ENCODE results near the gene MORN1.
"Not testable (repeated sequence)": the region's sequence is repeated elsewhere in the genome, so short reads cannot be mapped to it uniquely, and the experiment has no call there.

Gene MORN1

DNA sequence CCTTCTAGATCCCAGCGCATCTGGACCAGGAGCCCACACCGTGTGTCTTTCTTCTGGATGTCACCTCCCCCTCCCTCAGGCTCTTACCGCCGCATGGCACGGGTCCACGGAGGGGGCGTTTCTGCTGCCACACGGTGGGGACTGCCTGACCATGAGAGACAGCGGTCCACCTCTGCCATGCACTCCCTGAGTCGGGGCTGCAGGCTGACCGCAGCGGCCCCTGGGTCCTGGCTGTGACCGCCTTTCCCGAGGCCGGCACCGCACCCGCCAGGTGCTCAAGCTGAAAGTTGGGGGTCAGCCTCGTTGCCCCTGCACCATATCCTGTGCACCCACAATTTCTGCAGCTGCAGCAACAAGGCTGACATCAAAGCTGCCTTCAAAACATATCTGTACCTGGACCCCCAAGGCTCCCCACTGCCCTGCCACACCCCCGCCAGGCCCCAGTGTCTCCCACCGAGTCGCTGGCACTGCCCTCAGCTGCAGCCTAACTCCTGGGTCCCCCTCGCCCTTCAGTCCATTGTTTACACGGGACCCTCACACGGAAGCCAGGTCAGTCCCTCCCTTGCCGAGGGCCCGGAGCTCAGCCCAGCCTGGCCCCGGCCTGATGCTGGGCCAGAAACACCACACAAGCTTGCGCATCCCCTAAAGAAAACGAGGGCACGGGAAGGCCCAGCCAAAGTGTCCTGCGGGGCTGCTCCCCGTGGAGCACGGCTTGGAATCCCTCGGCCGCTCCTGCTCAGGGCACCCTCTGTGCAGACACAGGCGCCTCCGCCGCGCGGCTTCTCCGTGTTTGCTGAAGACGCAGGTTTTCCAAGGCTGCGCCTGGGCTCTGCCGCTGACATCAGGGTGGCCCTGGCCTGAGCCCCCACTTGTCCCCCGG is 51.9 kb downstream of the MORN1 start:
- no peak for DNase-seq (ENCODE audit: low read depth)

DNA sequence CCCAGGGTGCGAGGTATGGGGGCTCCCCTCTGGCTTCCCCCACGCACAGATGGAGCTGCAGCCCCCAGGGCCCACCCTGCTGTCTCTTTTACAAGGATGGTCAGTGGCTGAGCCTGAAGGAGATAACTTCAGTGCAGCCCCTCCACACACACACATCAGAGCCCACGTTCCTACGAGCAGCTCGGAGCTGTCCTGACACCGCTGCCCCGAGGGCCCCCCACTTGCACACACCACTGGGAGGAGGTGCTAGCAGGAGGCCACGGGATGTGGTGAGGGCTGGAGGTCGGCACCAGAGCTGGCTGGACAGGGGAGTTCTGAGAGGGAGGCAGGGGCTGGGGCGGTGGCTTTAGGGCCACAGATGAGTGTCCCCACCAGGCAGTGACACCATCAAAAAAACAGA is 53.9 kb downstream of the MORN1 start:
- no peak for DNase-seq (ENCODE audit: low read depth)

DNA sequence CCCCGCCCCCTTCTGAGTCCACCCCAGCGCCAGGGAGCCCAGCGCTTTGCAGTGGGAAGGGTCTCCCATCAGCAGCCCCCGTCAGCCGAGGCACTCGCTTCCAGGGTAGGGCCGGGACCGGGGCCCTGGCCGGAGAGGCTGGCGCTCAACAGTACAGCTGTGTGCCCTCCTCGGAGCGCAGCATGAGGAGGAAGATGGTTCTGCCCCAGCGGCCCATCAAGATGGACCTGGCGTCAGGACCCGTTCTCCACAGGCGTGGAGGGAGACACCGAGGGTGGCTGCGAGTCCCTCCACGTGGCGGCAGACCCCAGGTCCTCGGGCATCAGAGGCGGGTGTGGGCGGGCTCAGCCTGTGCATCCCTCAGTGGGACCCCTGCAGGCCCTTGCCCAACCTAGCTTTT is 54.3 kb downstream of the MORN1 start:
- no peak for DNase-seq (ENCODE audit: low read depth)

DNA sequence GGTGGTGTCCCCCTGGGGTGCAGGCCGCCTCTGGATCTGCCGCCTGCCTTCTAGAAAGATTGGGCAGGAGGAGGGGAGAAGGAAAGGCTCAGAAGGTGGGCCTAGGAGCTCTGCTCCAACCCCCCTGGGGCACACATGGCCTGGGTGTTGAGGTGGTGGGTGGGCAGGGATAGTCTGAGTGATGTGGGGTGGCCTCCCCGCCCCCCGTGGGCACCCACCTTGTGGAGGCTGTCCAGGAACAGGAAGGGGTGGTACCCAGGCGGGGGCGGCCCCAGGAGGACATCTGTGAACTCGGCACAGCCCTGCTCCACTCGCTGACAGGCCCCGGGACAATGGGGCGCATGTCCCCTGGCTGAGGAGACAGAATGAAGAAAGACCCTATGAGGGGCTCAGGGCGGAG is 54.9 kb downstream of the MORN1 start:
- DNase-seq (ENCODE audit: low read depth), result no peak

DNA sequence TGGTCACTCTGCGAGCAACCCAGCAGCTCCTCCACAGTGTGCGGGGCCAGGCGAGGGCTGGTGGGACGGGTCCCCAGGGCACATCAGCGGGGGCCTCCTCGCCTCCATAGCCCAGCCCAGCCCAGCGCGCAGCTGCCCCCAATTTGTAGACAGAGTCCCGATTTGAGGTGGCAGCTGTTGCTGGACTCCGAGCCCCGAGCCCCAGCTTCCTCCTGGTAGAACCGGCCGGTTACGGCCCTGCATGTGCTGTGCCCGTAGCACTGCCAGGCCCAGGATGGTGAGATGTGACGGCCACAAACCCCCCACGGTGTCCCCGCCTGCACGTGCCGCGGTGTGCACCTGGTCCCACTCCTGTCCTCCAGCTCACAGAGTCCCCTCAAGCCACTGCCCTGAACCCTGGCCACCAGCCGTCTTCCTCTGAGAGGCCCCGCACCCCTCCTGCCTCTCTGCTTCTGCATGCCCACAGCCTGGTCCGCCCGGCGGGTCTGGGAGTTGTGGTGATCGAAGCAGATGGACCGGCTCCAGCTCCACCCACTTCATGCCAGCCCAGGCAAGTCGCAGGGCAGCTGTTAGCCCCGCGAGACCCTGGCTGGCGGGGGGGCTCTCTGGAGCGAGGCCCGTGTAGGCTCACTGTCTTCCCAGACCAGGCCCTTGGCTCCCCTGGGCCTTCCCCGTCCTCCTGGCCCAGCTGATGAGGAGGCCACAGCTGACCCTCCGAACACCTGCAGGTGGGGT is 55.5 kb downstream of the MORN1 start:
- no peak for DNase-seq (ENCODE audit: low read depth)

DNA sequence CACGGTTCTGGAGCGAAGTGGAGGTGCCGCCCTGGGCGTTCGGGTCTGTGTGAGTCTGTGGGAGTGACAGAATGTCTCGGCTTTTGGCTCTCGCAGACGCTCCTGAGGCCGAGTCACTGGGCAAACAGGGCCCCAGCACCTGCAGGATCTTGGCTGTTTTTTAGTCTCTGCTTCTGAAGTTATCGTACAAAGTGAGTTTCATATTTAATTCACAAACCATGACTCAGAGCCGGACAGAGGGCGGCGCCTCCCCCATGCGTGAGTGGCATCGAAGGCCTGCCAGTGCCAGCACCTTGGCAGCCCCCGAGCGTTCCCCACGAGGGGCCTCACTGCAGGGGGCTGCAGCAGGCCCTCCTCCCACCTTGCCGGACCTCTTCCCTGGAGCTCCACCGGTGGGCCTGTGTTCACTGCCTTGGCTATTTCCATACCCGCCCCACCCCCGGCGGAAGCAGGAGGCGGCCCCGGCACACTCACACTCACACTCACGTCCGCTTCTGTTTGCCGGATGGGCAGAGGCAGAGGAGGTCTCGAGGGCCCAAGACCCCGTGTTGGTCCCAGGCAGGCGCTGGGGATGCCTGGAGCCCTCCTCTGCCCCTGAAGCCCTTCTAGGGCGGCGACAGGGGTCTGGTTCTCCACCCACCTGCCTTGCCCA is 56.3 kb downstream of the MORN1 start:
- peak; percentile 47 for DNase-seq (ENCODE audit: low read depth)

DNA sequence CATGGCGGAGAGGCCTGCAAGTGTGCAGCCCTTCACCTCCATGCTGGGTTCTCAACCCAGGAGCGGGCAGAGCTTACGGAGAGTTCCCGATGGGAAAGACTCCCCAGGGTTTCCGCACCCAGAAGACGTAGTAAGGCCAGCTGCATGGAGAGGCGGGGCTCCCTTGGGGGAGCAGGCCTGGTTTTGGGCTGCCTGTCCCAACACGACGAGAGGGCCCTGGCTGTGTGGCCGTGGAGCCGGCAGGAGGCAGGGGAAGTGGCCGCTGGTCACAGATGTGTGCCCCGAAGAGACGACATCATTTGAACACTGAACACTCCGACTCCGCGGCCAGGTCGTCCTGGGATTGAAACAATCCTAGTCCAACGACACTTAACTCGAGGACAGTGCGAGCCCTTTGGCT is 57.0 kb downstream of the MORN1 start:
- no peak for DNase-seq (ENCODE audit: low read depth)

DNA sequence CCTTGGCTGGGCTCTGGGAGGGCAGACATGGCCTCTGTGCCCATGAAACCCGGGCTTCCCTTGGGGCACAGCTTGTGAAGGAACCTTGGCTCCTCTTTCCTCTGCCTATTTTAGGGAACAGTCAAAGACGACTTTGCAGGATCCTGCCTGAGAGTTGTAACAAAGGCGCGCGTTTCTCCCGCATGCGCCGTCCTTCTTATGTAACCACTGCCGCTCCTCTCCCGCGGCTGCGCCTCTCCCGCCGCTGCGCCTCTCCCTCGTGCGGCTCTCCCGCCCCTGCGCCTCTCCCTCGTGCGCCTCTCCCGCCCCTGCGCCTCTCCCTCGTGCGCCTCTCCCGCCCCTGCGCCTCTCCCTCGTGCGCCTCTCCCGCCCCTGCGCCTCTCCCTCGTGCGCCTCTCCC is 59.8 kb downstream of the MORN1 start:
- not testable (repeated sequence) for DNase-seq (ENCODE audit: low read depth)

DNA sequence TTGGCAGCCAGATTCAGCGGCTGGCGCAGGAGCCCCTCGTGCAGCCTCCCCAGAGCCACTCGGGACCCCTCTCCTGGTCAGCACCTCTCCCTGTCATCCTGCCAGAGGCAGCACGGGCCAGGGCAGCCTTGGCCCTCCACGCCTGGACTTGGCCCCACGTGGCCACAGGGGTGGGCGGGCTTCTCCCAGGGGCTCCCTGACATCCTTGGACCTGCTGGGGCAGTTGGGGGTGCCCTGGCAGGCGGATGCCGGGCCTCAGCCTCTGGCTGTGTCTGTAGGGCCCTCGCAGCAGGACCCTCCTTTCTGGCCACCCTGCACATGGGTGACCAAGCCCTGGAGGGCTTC is 60.2 kb downstream of the MORN1 start:
- no peak for DNase-seq (ENCODE audit: low read depth)

DNA sequence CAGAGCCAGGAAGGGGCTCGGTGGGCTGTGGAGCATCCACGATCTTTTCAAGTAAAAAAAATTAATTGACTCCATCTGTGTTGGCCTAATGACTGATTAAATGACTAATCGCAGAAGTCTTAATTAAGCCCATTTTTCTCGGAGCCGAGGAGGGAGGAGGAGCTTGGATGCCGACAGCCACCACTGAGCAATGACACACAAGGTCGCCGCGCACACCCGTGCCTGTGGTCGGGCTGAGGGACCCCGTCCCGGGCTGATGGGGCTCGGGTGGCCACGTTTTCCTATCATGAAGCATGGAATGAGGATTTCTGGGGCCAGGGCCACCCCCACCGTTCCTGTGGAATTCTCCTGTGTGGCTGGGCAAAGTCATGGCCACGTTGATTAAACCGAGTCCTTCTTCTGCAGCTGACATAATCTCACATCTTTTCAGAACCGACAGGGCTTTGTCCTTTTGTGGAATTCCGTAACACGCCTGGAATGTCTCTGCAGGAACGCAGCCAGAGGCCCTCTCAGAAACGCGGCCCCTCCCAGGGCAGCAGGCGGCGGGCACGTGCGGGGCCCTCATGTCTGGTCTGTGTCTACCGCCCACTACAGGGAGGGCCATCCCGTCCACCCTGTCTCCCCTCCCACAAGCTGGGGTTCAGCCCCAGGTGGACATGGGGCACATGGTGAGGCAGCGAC is 60.7 kb downstream of the MORN1 start:
- DNase-seq (ENCODE audit: low read depth), result peak; percentile 84

DNA sequence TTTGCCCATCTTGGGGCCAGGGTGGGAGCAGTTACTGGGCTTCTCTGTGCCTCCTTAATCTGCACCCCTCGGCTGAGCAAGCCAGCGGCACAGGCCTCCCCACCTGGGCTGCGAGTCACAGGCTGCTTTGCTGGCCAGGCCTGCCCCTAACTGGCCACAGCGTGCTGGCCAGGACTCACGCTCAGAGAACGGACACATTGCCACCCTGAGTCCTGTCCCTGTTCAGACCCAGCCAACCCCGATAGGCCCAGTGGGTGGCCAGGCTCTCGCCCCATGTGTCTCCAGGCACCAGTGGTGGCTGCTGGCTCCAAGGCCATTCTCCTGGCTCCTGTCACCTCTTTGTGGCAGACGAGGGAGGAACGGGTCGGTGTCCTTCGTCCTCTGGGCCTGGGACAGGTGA is 61.3 kb downstream of the MORN1 start:
- no peak for DNase-seq (ENCODE audit: low read depth)

DNA sequence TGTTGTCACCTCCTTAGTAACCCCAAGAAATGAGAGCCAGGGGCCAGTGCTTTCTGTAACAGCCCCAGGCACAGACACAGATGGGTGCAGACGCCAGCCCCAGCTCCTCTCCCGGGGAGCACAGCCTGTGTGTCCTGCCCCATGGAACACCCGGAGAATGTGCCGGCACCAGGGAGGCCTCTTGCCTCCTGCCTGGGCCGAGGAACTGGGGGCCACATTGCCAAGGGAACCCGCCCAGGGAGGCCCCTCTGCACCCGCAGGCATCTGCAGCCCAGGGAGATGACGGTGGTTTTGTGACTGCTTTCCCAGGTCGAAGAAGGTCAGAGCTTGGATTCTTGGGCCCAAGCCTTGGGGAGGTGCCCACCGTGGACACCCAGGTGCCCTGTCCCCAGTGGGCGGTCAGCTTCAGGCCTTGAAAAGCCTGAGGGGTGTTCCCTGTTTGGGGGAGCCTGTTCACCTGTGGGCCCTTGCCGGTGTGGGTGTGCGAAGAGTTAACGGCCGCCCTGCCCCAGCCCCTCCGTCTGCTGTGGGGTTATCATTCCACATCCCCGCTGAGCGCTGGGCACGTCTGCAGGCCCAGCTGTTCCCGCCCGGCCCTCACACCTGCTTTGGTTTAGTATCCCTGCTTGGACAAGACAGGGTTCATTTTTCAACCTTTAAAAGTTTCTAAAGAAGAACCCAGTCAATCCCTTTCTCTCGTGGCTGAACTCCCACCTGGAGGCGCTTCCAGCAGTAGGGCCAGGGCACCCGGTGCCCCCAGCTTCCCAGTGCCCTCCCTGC is 62.5 kb downstream of the MORN1 start:
- DNase-seq (ENCODE audit: low read depth), result no peak

DNA sequence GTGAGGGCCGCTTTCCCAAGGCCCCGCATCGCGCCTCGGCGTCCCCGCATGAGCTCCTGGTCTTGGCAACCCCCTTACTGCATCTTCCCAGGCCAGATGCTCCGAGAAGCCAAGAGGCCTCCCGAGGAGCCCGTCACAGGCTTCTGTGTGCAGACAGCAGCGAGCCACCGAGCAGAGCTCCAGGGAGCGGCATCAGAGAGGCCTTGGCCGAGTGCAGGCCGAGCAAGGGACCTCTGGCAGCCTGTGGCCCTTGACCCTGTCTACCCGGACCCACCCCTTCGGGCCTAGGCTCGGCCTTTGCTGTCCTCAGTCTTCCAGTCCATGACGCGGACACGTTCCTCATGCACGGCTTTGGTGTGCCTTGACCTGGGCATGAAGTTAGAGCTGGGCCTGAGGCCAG is 63.5 kb downstream of the MORN1 start:
- DNase-seq (ENCODE audit: low read depth), result no peak

DNA sequence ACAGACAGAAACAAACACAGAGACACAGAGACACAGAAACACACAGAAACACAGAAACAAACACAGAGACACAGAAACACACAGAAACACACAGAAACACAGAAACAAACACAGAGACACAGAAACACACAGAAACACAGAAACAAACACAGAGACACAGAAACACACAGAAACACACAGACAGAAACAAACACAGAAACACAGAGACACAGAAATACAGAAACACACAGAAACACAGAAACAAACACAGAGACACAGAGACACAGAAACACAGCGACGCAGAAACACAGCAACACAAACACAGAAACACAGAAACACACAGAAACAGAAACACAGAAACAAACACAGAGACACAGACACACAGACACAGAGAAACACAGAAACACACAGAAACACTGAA is 64.2 kb downstream of the MORN1 start:
- DNase-seq (ENCODE audit: low read depth), result not testable (repeated sequence)

DNA sequence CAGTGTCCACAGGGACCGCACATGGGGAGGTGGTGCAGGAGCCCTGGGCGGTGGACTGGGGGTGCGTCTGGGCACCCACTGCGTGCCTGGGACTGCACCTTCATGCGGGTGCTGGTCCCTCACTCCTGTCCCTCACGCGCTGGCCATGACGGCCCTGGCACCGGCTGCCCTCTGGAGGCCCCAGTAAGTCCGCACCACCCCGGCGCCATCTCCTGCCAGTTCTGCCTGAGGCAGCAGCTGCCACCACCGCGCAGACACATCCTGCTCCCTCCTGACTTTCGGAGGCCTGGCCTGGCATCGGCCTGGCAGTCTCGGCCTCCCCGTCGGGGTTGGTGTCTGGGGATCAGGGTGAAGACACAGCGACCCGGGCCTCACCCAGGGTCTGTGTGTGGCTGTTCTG is 64.8 kb downstream of the MORN1 start:
- DNase-seq (ENCODE audit: low read depth), result no peak

DNA sequence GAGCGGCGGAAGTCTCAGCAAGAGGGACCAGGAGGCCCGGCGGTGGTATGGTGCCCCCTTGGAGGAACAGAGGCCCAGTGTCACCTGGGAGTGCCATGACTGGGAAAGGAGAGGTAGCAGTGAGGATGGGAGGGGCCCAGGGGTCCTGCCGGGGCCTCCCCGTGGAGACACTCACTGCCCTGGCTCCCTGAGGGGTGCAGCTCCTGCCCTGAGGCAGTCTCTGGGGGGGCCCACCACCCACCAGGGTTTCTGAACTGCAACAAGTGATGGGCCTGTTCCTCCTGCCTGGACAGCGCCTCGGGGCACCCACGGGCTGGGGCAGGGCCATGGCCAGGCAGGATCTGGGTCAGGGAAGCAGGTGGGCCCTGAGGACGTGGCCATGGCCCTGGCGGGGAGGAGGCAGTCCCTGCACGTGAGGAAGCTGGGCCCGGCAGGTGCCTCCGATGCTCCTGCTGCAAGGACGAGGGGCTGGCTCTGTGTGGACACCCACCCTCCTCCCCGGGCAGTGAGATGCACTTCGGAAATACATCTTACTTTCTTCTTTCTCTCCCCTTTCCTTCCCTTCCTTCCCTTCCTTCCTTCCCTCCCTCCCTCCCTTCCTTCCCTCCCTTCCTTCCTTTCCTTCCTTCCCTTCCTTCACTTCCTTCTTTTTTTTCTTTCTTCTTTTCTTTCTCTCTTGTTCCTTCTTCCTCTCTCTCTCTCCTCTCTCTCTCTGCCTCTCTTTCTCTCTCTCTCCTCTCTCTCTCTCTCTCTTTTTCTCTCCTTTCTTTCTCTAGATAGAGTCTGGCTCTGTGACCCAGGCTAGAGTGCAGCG is 66.6 kb downstream of the MORN1 start:
- no peak for DNase-seq (ENCODE audit: low read depth)

DNA sequence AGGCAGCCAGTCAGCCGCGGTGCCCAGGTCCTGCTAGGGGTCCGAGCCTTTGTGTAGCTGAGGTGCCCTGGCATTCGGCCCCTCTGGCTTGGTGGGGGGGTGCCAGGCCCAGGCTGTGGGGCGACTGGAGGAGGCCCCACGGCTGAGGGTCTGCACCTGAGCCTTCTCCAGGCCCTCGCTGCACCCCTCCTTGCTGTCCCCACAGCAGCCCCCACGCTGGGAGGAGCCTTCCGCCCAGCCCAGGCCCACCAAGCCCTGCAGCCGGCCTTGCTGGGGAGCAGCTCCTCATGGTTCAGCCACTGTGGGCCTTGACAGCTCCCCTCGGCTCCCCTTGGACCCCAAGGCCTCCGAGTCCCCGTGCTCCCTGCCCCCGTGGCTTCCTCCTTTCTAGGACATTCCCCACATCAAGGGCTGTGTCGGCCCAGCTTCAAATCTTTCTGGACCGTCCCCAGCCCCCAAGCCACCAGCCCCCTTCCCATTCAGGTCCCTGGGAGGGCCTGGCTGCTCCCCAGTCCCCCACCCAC is 67.8 kb downstream of the MORN1 start:
- DNase-seq (ENCODE audit: low read depth), result no peak

DNA sequence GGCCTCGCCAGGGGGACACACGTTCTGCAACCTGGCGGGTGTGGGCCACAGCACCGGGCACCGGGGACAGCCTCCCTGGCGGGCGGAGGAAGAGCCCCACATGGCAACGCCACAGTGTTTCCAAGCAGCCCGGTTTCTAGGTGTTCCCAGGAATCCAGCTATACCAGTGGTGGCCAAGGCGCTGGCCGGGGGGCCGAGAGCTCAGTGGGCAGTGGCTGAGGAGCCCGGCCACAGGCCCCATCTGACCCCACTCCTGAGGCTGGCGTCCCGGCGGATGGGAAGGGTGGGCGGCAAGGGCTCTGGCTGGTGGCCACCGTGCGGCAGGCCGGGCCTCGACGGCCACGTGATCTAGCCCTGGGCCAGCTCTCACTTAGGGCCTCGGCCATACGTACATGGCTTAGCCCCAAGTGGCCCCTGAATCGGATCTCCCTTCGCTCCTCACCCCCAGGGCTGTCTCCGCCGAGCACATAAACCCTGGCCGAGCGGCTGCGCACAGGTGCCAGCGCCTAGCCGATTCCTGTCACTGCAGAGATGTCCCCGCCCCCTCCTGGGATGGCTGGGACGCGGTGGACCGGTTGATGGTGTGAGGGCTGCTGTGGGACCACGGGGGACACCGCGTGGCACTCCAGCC is 68.7 kb downstream of the MORN1 start:
- DNase-seq (ENCODE audit: low read depth), result no peak

DNA sequence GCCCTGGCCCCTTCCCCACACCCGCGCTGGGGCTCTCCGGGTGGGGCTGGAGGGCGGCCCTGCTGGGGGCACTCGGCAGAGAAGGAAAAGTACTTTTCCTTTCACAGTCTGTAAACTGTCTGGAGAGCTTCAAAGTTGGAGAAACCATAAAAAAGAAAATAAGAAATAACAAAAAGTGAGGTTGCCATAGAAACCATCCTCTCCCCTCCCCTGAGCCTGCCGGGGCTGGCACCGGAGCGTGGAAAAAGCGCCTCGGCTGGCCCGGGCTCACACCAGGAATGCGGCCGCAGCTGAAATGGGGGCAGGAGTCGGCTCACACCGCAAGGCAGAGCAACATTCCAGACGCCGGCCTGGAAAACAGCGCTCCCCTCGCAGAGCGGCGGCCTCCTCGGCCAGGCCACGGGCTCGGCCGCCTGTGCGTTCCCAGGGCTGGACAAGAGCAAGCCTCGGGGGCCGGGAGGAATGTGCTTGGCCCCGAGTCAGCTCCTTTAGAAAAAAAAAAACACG is 69.2 kb downstream of the MORN1 start:
- peak; percentile 96 for DNase-seq (ENCODE audit: low read depth)
